A549 (cell line): Measurements from ENCODE around the gene CXCR5. TPM values are rescaled to one million over a fixed set of nuclear protein-coding genes. Genes with fewer than 3 reads are reported as not detected.

Experiments
- ATAC-seq, 2 experiments: fragments of 200-7000 bp in 1 of 2; fragments of >200 bp in 1 of 2; cut with Nextera tagmentation in 1 of 2; cut with Tn5 transposase in 1 of 2; 3 replicates each; pipeline versions ENCODE4 v1.8.0 to v1.9.1; 2018 to 2020; ENCODE audit warnings: mild to moderate bottlenecking in 1 of 2, moderate library complexity in 1 of 2
- CTCF ChIA-PET: fragments of 300-600 bp; sonication (Branson Sonifier 250); formaldehyde crosslinking; extraction: SDS; loops from one replicate; lab custom pipeline; 2021; ENCODE audit warnings: antibody characterized with exemption, inconsistent platforms; lab: Yijun Ruan, JAX
- POLR2A ChIA-PET: fragments of 350-600 bp; formaldehyde crosslinking; extraction: SDS; loops from one replicate; lab custom pipeline; 2021; ENCODE audit warnings: antibody characterized with exemption, inconsistent platforms; lab: Yijun Ruan, JAX
- DNase-seq, 2 experiments: peaks; one replicate each; pipeline versions ENCODE4 v3.0.0 to v3.0.0-alpha.2; 2011 to 2016; ENCODE audit warnings: low read depth in 1 of 2, low spot score in 1 of 2
- FAIRE-seq: peaks from 2 replicates; lab custom pipeline; 2011; peaks lifted over from hg19 to GRCh38; lab: Jason Lieb, UNC
- H3K27ac ChIP-seq, 2 experiments: fragments of >200 bp; sonication (Bioruptor Twin); formaldehyde crosslinking; 3 replicates each; pipeline ENCODE4 v1.5.1; 2016 to 2017
- H3K4me1 ChIP-seq: fragments of >200 bp; sonication (Bioruptor Twin); formaldehyde crosslinking; 3 replicates; pipeline ENCODE4 v1.6.1; 2016
- H3K4me2 ChIP-seq: fragments of >200 bp; sonication (Bioruptor Twin); formaldehyde crosslinking; 3 replicates; pipeline ENCODE4 v1.6.1; 2016
- H3K4me3 ChIP-seq: fragments of >200 bp; sonication (Bioruptor Twin); formaldehyde crosslinking; 3 replicates; pipeline ENCODE4 v1.5.1; 2016
- H3K9me3 ChIP-seq: fragments of >200 bp; sonication (Bioruptor Twin); formaldehyde crosslinking; 3 replicates; pipeline ENCODE4 v1.6.1; 2016
- BHLHE40 ChIP-seq: IDR thresholded peaks from 2 replicates; pipeline ENCODE4 v1.6.1; 2012; ENCODE audit warnings: low read depth, low read length, inconsistent platforms
- CBX2 ChIP-seq: fragments of 200-600 bp; sonication (generic); IDR thresholded peaks from 2 replicates; pipeline ENCODE4 v1.6.1; 2016; ENCODE audit warnings: low read depth, mild to moderate bottlenecking, borderline replicate concordance
- CEBPB ChIP-seq, 2 experiments: fragments of >200 bp in 1 of 2; sonication (Bioruptor Twin) in 1 of 2; formaldehyde crosslinking in 1 of 2; IDR thresholded peaks; 2 replicates each; pipeline ENCODE4 v1.6.1; 2012 to 2016
- CHD4 ChIP-seq: fragments of 200-600 bp; sonication (generic); IDR thresholded peaks from 2 replicates; pipeline ENCODE4 v1.6.1; 2016; ENCODE audit warnings: antibody characterized with exemption, mild to moderate bottlenecking, borderline replicate concordance
- EHMT2 ChIP-seq: fragments of 200-600 bp; sonication (generic); IDR thresholded peaks from 2 replicates; pipeline ENCODE4 v1.6.1; 2016; ENCODE audit warnings: antibody characterized with exemption, low read depth, mild to moderate bottlenecking, moderate library complexity
- EP300 ChIP-seq, 2 experiments: fragments of >200 bp; sonication (Bioruptor Twin); formaldehyde crosslinking; IDR thresholded peaks; 2 replicates in 1 of 2; 3 replicates in 1 of 2; pipeline ENCODE4 v1.6.1; 2016 to 2017
- ESRRA ChIP-seq: fragments of 150-350 bp; IDR thresholded peaks from 2 replicates; pipeline ENCODE4 v1.6.1; 2014; ENCODE audit warnings: mild to moderate bottlenecking, low read length, borderline replicate concordance
- FOSB ChIP-seq: fragments of 250-450 bp; sonication (Bioruptor Pico); IDR thresholded peaks from 2 replicates; pipeline ENCODE4 v1.5.0; 2020; ENCODE audit warnings: mild to moderate bottlenecking, moderate library complexity
- FOSL2 ChIP-seq, 2 experiments: fragments of 450-650 bp in 1 of 2; fragments of >200 bp in 1 of 2; sonication (Bioruptor Twin) in 1 of 2; formaldehyde crosslinking; IDR thresholded peaks; 2 replicates each; pipeline versions ENCODE4 v1.5.0 to v1.6.1; 2016 to 2020; ENCODE audit warnings: mild to moderate bottlenecking in 1 of 2, moderate library complexity in 1 of 2
- GATA3 ChIP-seq: IDR thresholded peaks from 2 replicates; pipeline ENCODE4 v1.6.1; 2012; ENCODE audit warnings: borderline replicate concordance
- HDAC2 ChIP-seq: fragments of 200-600 bp; sonication (generic); IDR thresholded peaks from 2 replicates; pipeline ENCODE4 v1.6.1; 2016
- HEYL ChIP-seq: fragments of 250-450 bp; sonication (Bioruptor Pico); IDR thresholded peaks from 2 replicates; pipeline ENCODE4 v1.8.0; 2021; ENCODE audit warnings: mild to moderate bottlenecking, moderate library complexity
- HOXA7 ChIP-seq: fragments of 250-450 bp; sonication (Bioruptor Pico); IDR thresholded peaks from 2 replicates; pipeline ENCODE4 v1.5.0; 2020; ENCODE audit warnings: mild to moderate bottlenecking, moderate library complexity
- JUN ChIP-seq, 2 experiments: fragments of >200 bp; sonication (Bioruptor Twin); formaldehyde crosslinking; IDR thresholded peaks; 2 replicates in 1 of 2; 3 replicates in 1 of 2; pipeline ENCODE4 v1.6.1; 2016 to 2017
- KDM1A ChIP-seq: fragments of 200-600 bp; sonication (generic); IDR thresholded peaks from 2 replicates; pipeline ENCODE4 v1.6.1; 2016; ENCODE audit warnings: low read depth, mild to moderate bottlenecking
- KDM5A ChIP-seq: fragments of 200-600 bp; sonication (generic); IDR thresholded peaks from 2 replicates; pipeline ENCODE4 v1.6.1; 2016; ENCODE audit warnings: antibody characterized with exemption, mild to moderate bottlenecking
- MAFK ChIP-seq: fragments of 450-650 bp; IDR thresholded peaks from 2 replicates; pipeline ENCODE4 v1.6.1; 2014; ENCODE audit not compliant: partially characterized antibody
- MYC ChIP-seq: IDR thresholded peaks from 2 replicates; pipeline ENCODE4 v1.6.1; 2012; ENCODE audit warnings: mild to moderate bottlenecking, inconsistent platforms, low read length, improper control_type of control experiment, borderline replicate concordance
- POLR2A ChIP-seq: IDR thresholded peaks from 2 replicates; pipeline ENCODE4 v1.6.1; 2012; ENCODE audit warnings: mild to moderate bottlenecking, low read length
- POLR2AphosphoS2 ChIP-seq: conservative IDR thresholded peaks from 2 replicates; pipeline ENCODE4 v1.6.1; 2012; ENCODE audit warnings: low read length, improper control_type of control experiment, inconsistent platforms
- RAD21 ChIP-seq, 2 experiments: fragments of >200 bp in 1 of 2; sonication (Bioruptor Twin) in 1 of 2; formaldehyde crosslinking in 1 of 2; IDR thresholded peaks in 1 of 2; conservative IDR thresholded peaks in 1 of 2; 2 replicates in 1 of 2; 3 replicates in 1 of 2; pipeline ENCODE4 v1.6.1; 2012 to 2018; ENCODE audit warnings: inconsistent platforms in 1 of 2
- RARB ChIP-seq: fragments of 250-450 bp; sonication (Bioruptor Pico); IDR thresholded peaks from 2 replicates; pipeline ENCODE4 v1.8.0; 2021; ENCODE audit warnings: mild to moderate bottlenecking, moderate library complexity
- RCOR1 ChIP-seq: fragments of 150-350 bp; IDR thresholded peaks from 2 replicates; pipeline ENCODE4 v1.6.1; 2014; ENCODE audit warnings: antibody characterized with exemption, low read length, low read depth
- SMC3 ChIP-seq: fragments of >200 bp; sonication (Bioruptor Twin); formaldehyde crosslinking; IDR thresholded peaks from 3 replicates; pipeline ENCODE4 v1.6.1; 2018; ENCODE audit warnings: inconsistent platforms
- SREBF2 ChIP-seq: fragments of 450-650 bp; IDR thresholded peaks from 2 replicates; pipeline ENCODE4 v1.6.1; 2014; ENCODE audit warnings: mild to moderate bottlenecking, moderate library complexity
- TFCP2L1 ChIP-seq: fragments of 250-450 bp; sonication (Bioruptor Pico); IDR thresholded peaks from 2 replicates; pipeline ENCODE4 v1.5.0; 2021; ENCODE audit warnings: mild to moderate bottlenecking
- ZNF302 ChIP-seq: fragments of 250-450 bp; sonication (Bioruptor Pico); IDR thresholded peaks from 2 replicates; pipeline ENCODE4 v1.9.0; 2021; ENCODE audit warnings: inconsistent platforms, mild to moderate bottlenecking, moderate library complexity
- ZSCAN20 ChIP-seq: fragments of 250-450 bp; sonication (Bioruptor Pico); IDR thresholded peaks from 2 replicates; pipeline ENCODE4 v1.8.0; 2022; ENCODE audit warnings: mild to moderate bottlenecking, moderate library complexity
- WGBS: methylation state at CpG from one replicate; pipeline ENCODE4 v1.1.6; 2017; ENCODE audit errors: missing lambda C conversion rate; 5-methylcytosine and 5-hydroxymethylcytosine counted together
- polyA plus RNA-seq, 4 experiments: library from polyadenylated mRNA; depleted of rRNA in 3 of 4; stranded (reverse); fragments of >200 nt; fragmentation: RNase III in 1 of 4; extraction: RNeasy Plus Mini Kit Qiagen cat#74134 plus additional on column Dnase treatment in 1 of 4; gene quantifications; 2 replicates in 3 of 4; 3 replicates in 1 of 4; pipeline ENCODE4 v1.2.3, GENCODE V29; 2011 to 2017
- TF ChIP-seq, protein P1 (sequence below): IDR thresholded peaks from 2 replicates; pipeline ENCODE4 v1.6.1; 2012
- TF ChIP-seq, protein P2 (sequence below): IDR thresholded peaks from 2 replicates; pipeline ENCODE4 v1.6.1; 2012
- TF ChIP-seq, protein P3 (sequence below): fragments of 250-450 bp; sonication (Bioruptor Pico); IDR thresholded peaks from 2 replicates; pipeline ENCODE4 v1.5.0; 2020; ENCODE audit warnings: low read depth, mild to moderate bottlenecking, moderate library complexity
- TF ChIP-seq, protein P4 (sequence below): fragments of 450-650 bp; IDR thresholded peaks from 2 replicates; pipeline ENCODE4 v1.6.1; 2014; ENCODE audit warnings: antibody characterized with exemption

Gene CXCR5
- polyA plus RNA-seq, 2 of the 4 experiments (the other 2 are of a cell fraction): 0.04 TPM; not detected in 1

DNA sequence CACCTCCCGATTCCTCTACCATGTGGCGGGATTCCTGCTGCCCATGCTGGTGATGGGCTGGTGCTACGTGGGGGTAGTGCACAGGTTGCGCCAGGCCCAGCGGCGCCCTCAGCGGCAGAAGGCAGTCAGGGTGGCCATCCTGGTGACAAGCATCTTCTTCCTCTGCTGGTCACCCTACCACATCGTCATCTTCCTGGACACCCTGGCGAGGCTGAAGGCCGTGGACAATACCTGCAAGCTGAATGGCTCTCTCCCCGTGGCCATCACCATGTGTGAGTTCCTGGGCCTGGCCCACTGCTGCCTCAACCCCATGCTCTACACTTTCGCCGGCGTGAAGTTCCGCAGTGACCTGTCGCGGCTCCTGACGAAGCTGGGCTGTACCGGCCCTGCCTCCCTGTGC, 10.5 kb downstream of the CXCR5 start:
- H3K4me3 ChIP-seq: no peak overlapping the region
- 98% methylated on average over 17 of the region's 19 CpGs for WGBS
- DNase-seq (no peak), ATAC-seq (peak; percentile 4 to 10; a peak in 2 of 6 replicates), FAIRE-seq (no peak)
- peaks cover 21% of the 10 kb centered on the region; the same call in 2 of the 3 replicates for H3K4me1 ChIP-seq
- no peak overlapping the region for H3K4me2 ChIP-seq
- ChIA-PET POLR2A (interaction anchor here (0.6 kb wide), 1 partner anchor 103 kb away, joined by 3 read pairs; the partner anchor contains the start of gene DDX6), CTCF (interaction anchor here (1.2 to 1.5 kb wide), 3 partner anchors 11 to 204 kb away, joined by 4 to 5 read pairs (median 4); partner anchors contain the start of gene CXCR5)
- no peak overlapping the region for H3K27ac ChIP-seq
- no peaks in the 10 kb centered on the region for H3K9me3 ChIP-seq
- TF ChIP-seq SREBF2 (no peak), ESRRA (no peak), POLR2A (no peak), CEBPB (IDR thresholded peaks at IDR 0.05) (no peak), RAD21 (conservative IDR thresholded peaks at IDR 0.05 in 1 of 2, IDR thresholded peaks at IDR 0.05 in 1 of 2) (no peak), TFCP2L1 (no peak)
- TF ChIP-seq, protein P1, sequence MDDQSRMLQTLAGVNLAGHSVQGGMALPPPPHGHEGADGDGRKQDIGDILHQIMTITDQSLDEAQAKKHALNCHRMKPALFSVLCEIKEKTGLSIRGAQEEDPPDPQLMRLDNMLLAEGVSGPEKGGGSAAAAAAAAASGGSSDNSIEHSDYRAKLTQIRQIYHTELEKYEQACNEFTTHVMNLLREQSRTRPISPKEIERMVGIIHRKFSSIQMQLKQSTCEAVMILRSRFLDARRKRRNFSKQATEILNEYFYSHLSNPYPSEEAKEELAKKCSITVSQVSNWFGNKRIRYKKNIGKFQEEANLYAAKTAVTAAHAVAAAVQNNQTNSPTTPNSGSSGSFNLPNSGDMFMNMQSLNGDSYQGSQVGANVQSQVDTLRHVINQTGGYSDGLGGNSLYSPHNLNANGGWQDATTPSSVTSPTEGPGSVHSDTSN: no peak

DNA sequence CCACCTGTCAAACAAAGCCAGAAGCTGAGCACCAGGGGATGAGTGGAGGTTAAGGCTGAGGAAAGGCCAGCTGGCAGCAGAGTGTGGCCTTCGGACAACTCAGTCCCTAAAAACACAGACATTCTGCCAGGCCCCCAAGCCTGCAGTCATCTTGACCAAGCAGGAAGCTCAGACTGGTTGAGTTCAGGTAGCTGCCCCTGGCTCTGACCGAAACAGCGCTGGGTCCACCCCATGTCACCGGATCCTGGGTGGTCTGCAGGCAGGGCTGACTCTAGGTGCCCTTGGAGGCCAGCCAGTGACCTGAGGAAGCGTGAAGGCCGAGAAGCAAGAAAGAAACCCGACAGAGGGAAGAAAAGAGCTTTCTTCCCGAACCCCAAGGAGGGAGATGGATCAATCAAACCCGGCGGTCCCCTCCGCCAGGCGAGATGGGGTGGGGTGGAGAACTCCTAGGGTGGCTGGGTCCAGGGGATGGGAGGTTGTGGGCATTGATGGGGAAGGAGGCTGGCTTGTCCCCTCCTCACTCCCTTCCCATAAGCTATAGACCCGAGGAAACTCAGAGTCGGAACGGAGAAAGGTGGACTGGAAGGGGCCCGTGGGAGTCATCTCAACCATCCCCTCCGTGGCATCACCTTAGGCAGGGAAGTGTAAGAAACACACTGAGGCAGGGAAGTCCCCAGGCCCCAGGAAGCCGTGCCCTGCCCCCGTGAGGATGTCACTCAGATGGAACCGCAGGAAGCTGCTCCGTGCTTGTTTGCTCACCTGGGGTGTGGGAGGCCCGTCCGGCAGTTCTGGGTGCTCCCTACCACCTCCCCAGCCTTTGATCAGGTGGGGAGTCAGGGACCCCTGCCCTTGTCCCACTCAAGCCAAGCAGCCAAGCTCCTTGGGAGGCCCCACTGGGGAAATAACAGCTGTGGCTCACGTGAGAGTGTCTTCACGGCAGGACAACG, 11.7 kb downstream of the CXCR5 start:
- H3K4me1 ChIP-seq: peaks cover 33% of the 10 kb centered on the region; the same call in 2 of the 3 replicates
- DNase-seq: no peak
- TF ChIP-seq HEYL (CRISPR knock-in tag): no peak
- TF ChIP-seq HOXA7 (CRISPR knock-in tag): no peak
- no peak for TF ChIP-seq MAFK
- no peak for TF ChIP-seq EHMT2
- TF ChIP-seq KDM5A: no peak
- TF ChIP-seq, protein P2, sequence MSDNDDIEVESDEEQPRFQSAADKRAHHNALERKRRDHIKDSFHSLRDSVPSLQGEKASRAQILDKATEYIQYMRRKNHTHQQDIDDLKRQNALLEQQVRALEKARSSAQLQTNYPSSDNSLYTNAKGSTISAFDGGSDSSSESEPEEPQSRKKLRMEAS: no peak
- TF ChIP-seq SMC3: no peak
- TF ChIP-seq, protein P1: peak; percentile 60; the same call in 1 of the 2 replicates
- no peak for TF ChIP-seq MYC
- TF ChIP-seq HDAC2: no peak
- no peak for TF ChIP-seq ESRRA
- TF ChIP-seq TFCP2L1: no peak
- no peak for TF ChIP-seq RCOR1
- TF ChIP-seq BHLHE40: no peak
- no peak for TF ChIP-seq GATA3
- TF ChIP-seq, protein P3, sequence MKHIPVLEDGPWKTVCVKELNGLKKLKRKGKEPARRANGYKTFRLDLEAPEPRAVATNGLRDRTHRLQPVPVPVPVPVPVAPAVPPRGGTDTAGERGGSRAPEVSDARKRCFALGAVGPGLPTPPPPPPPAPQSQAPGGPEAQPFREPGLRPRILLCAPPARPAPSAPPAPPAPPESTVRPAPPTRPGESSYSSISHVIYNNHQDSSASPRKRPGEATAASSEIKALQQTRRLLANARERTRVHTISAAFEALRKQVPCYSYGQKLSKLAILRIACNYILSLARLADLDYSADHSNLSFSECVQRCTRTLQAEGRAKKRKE (CRISPR knock-in tag): no peak
- TF ChIP-seq, protein P4, sequence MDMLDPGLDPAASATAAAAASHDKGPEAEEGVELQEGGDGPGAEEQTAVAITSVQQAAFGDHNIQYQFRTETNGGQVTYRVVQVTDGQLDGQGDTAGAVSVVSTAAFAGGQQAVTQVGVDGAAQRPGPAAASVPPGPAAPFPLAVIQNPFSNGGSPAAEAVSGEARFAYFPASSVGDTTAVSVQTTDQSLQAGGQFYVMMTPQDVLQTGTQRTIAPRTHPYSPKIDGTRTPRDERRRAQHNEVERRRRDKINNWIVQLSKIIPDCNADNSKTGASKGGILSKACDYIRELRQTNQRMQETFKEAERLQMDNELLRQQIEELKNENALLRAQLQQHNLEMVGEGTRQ: no peak
- TF ChIP-seq ZSCAN20 (CRISPR knock-in tag): no peak
- peak; percentile 39; the same call in 1 of the 2 replicates for TF ChIP-seq FOSB (CRISPR knock-in tag)
- TF ChIP-seq EP300 (IDR thresholded peaks at IDR 0.05): no peak
- TF ChIP-seq RAD21 (conservative IDR thresholded peaks at IDR 0.05 in 1 of 2, IDR thresholded peaks at IDR 0.05 in 1 of 2): no peak
- TF ChIP-seq POLR2A: no peak
- TF ChIP-seq CBX2: no peak
- no peak for TF ChIP-seq ZNF302 (CRISPR knock-in tag)
- TF ChIP-seq FOSL2 (IDR thresholded peaks at IDR 0.05): no peak
- TF ChIP-seq FOSL2 (CRISPR knock-in tag; IDR thresholded peaks at IDR 0.05): no peak
- TF ChIP-seq RARB (CRISPR knock-in tag): no peak
- no peak for TF ChIP-seq KDM1A
- no peak for TF ChIP-seq CHD4
- peak; percentile 87 for TF ChIP-seq POLR2AphosphoS2
- no peak for TF ChIP-seq CEBPB (IDR thresholded peaks at IDR 0.05)
- peak in 1 of 2 experiments; percentile 44; a peak in 2 of 5 replicates for TF ChIP-seq JUN (IDR thresholded peaks at IDR 0.05)
- peak overlapping the region in 1 of 2 experiments; percentile 40; a peak in 2 of 6 replicates for H3K27ac ChIP-seq
- ChIA-PET POLR2A (interaction anchor here (1.0 to 1.8 kb wide), 2 partner anchors 30 to 102 kb away, joined by 3 to 6 read pairs; partner anchors contain the start of gene BCL9L), CTCF (interaction anchor here (0.6 to 2.0 kb wide), 10 partner anchors 11 to 351 kb away, joined by 3 to 7 read pairs (median 4); partner anchors contain the start of gene CXCR5)
- no peak for FAIRE-seq
- H3K9me3 ChIP-seq: no peaks in the 10 kb centered on the region
- WGBS: 79% methylated on average over 16 of the region's 26 CpGs
- ATAC-seq: peak in 1 of 2 experiments; percentile 7; a peak in 2 of 6 replicates
- no peak overlapping the region for H3K4me2 ChIP-seq
- H3K4me3 ChIP-seq: no peak overlapping the region
